Panc1 (cell line): ENCODE measurements around the gene TXN2. TPM values are rescaled to one million over a fixed set of nuclear protein-coding genes. Genes with fewer than 3 reads are reported as not detected.
"Not testable (repeated sequence)": the region's sequence is repeated elsewhere in the genome, so short reads cannot be mapped to it uniquely, and the experiment has no call there.

Experiments used
- ATAC-seq: fragments of 200-7000 bp; cut with Tn5 transposase; 2 replicates; pipeline ENCODE4 v1.9.1; 2020; ENCODE audit warnings: mild to moderate bottlenecking, moderate library complexity
- BruUV-seq: library from RNA; stranded (reverse); fragments of 400-500 nt; replicated peaks from 2 replicates; lab custom pipeline; 2021; lab: Mats Ljungman, UMichigan
- CTCF ChIA-PET: fragments of 300-600 bp; sonication (Branson Sonifier 250); formaldehyde crosslinking; loops from one replicate; lab custom pipeline; 2022; ENCODE audit warnings: antibody characterized with exemption; lab: Charles Lee
- POLR2A ChIA-PET: fragments of 300-600 bp; sonication (Branson Sonifier 250); formaldehyde crosslinking; loops from one replicate; lab custom pipeline; 2022; ENCODE audit warnings: antibody characterized with exemption; lab: Charles Lee
- DNase-seq: peaks from one replicate; pipeline ENCODE4 v3.0.0-alpha.2; 2010; ENCODE audit warnings: low read depth, low spot score
- H3K27ac ChIP-seq: 2 replicates; pipeline ENCODE4 v1.5.1; 2011; ENCODE audit warnings: mild to moderate bottlenecking, low read length, inconsistent platforms
- H3K27me3 ChIP-seq: fragments of 200-500 bp; sonication (Bioruptor generic); 2 replicates; pipeline ENCODE4 v1.6.0; 2014; ENCODE audit warnings: low read length, inconsistent platforms; ENCODE audit not compliant: control insufficient read depth, insufficient read depth
- H3K36me3 ChIP-seq: fragments of 200-500 bp; sonication (Bioruptor generic); 2 replicates; pipeline ENCODE4 v1.5.1; 2014; ENCODE audit warnings: inconsistent platforms, mild to moderate bottlenecking, low read length, moderate library complexity; ENCODE audit not compliant: control insufficient read depth, insufficient read depth
- H3K4me1 ChIP-seq: 2 replicates; pipeline ENCODE4 v1.5.1; 2011; ENCODE audit warnings: inconsistent platforms, mild to moderate bottlenecking, low read length, moderate library complexity; ENCODE audit not compliant: control insufficient read depth, insufficient read depth
- H3K4me3 ChIP-seq, 2 experiments: 2 replicates each; pipeline ENCODE4 v1.5.1; 2011 to 2012; ENCODE audit warnings: low read depth in 2 of 2, low read length in 2 of 2, mild to moderate bottlenecking in 2 of 2, inconsistent platforms in 1 of 2, moderate library complexity in 1 of 2
- H3K9me3 ChIP-seq: fragments of 200-500 bp; sonication (Bioruptor generic); 2 replicates; pipeline ENCODE4 v1.5.1; 2014; ENCODE audit warnings: low read depth, mild to moderate bottlenecking, inconsistent platforms, low read length, moderate library complexity; ENCODE audit not compliant: control insufficient read depth, insufficient read depth
- CTCF ChIP-seq: fragments of 450-650 bp; IDR thresholded peaks from 2 replicates; pipeline ENCODE4 v1.5.1; 2017; ENCODE audit warnings: mild to moderate bottlenecking
- POLR2AphosphoS5 ChIP-seq: IDR thresholded peaks from 2 replicates; pipeline ENCODE4 v1.6.1; 2012; ENCODE audit warnings: mild to moderate bottlenecking, low read depth, low read length, moderate library complexity
- REST ChIP-seq, 2 experiments: IDR thresholded peaks; 2 replicates each; pipeline ENCODE4 v1.6.1; 2011 to 2012; ENCODE audit warnings: low read depth in 2 of 2, control low read depth in 1 of 2, low read length in 1 of 2, mild to moderate bottlenecking in 1 of 2, moderate library complexity in 1 of 2; ENCODE audit not compliant: insufficient read depth in 1 of 2
- SIN3A ChIP-seq: IDR thresholded peaks from 2 replicates; pipeline ENCODE4 v1.6.1; 2012; ENCODE audit warnings: low read depth, mild to moderate bottlenecking, low read length, moderate library complexity, borderline replicate concordance; ENCODE audit not compliant: insufficient read depth
- TCF7L2 ChIP-seq: IDR thresholded peaks from 2 replicates; pipeline ENCODE4 v1.6.1; 2011; ENCODE audit warnings: mild to moderate bottlenecking, low read depth, low read length, inconsistent platforms
- in situ Hi-C: cut with HindIII; loops from 2 replicates; pipeline ENCODE4 v1.10.0; 2016; ENCODE audit warnings: low sequenced_read_pairs, low pct_unique_long_range_greater_than_20kb
- intact Hi-C: fragments of 100-400 bp; cut with micrococcal nuclease; formaldehyde crosslinking; loops from one replicate; pipeline ENCODE4 v1.10.0; 2022; ENCODE audit not compliant: unreplicated experiment
- total RNA-seq: library from RNA; stranded (reverse); gene quantifications from one replicate; pipeline ENCODE4 v1.2.1, GENCODE V29; 2021; ENCODE audit not compliant: unreplicated experiment

The TXN2 gene
- total RNA-seq, 1 experiment from 2014 or later, result 64.1 TPM

- ATAC-seq, CTCF ChIA-PET, H3K36me3 ChIP-seq, intact Hi-C loops, in situ Hi-C loops, H3K27me3 ChIP-seq, H3K27ac ChIP-seq, DNase-seq, H3K9me3 ChIP-seq, BruUV-seq, H3K4me3 ChIP-seq: not testable (repeated sequence)
- POLR2A ChIA-PET, result interaction anchor here (0.7 kb wide), 1 partner anchor 15 kb away, joined by 9 read pairs; no protein-coding TSS in a partner anchor
- H3K4me1 ChIP-seq, result peaks cover 27% of the 10 kb centered on the region
These were observed 53.5 kb downstream of the TXN2 start for GRCh38 chr22:36427952-36428351.

GRCh38 chr22:36425977-36426523 lies 55.4 kb downstream of the TXN2 start:
- Histone ChIP-seq H3K36me3 (no peaks in the 10 kb centered on the region), H3K4me1 (peaks cover 17% of the 10 kb centered on the region), H3K9me3 (no peaks in the 10 kb centered on the region), H3K27ac (peak overlapping the region; percentile 86), H3K27me3 (no peaks in the 10 kb centered on the region), H3K4me3 (no peak overlapping the region)
- ATAC-seq, result peak; percentile 90
- intact Hi-C loops (no loop called here), in situ Hi-C loops (no loop called here)
- ChIA-PET CTCF (no interaction called here), POLR2A (no interaction called here)
- no TSS peak for BruUV-seq
- TF ChIP-seq REST (IDR thresholded peaks at IDR 0.05; ENCODE audit: insufficient read depth in 1 of 2, low read depth in 2 of 2, low read length in 1 of 2), result no peak
- no peak for TF ChIP-seq TCF7L2
- TF ChIP-seq CTCF, result no peak
- no peak for TF ChIP-seq POLR2AphosphoS5
- TF ChIP-seq SIN3A, result no peak
- no peak for DNase-seq

- in situ Hi-C loops, result no loop called here
- Histone ChIP-seq H3K4me1 (peaks cover 14% of the 10 kb centered on the region), H3K27ac (no peak overlapping the region), H3K27me3 (no peaks in the 10 kb centered on the region), H3K9me3 (no peaks in the 10 kb centered on the region), H3K36me3 (no peaks in the 10 kb centered on the region), H3K4me3 (no peak overlapping the region)
- no TSS peak for BruUV-seq
- intact Hi-C loops, result no loop called here
- ATAC-seq (no peak), DNase-seq (no peak)
- POLR2A ChIA-PET, result no interaction called here
- TF ChIP-seq POLR2AphosphoS5 (no peak), REST (IDR thresholded peaks at IDR 0.05; ENCODE audit: insufficient read depth in 1 of 2, low read depth in 2 of 2, low read length in 1 of 2) (no peak), CTCF (no peak), SIN3A (no peak), TCF7L2 (no peak)
- CTCF ChIA-PET, result interaction anchor here (0.6 kb wide), 1 partner anchor 9 kb away, joined by 6 read pairs; no protein-coding TSS in a partner anchor
These were observed 56.4 kb downstream of the TXN2 start for GRCh38 chr22:36424901-36425579.
